Measurements from ENCODE around the gene SIX4.

The SIX4 gene

GRCh38 chr14:60695327-60695726, 28.8 kb downstream of the SIX4 start:
- Histone ChIP-seq H3K27ac (replicated peaks; ENCODE audit: low read length) (no peak overlapping the region), H2BK5ac (ENCODE audit: low read length) (no peak overlapping the region), H3K4ac (ENCODE audit: low read length) (no peak overlapping the region), H3K9me3 (replicated peaks in 1 of 2; ENCODE audit: control insufficient read depth in 2 of 2, insufficient read depth in 1 of 2, low read depth in 1 of 2, low read length in 2 of 2) (no peaks in the 10 kb centered on the region), H3K4me3 (ENCODE audit: low read length in 2 of 2) (no peak overlapping the region), H2AFZ (ENCODE audit: low read length) (no peak overlapping the region), H3K27me3 (ENCODE audit: control insufficient read depth in 3 of 3, insufficient read depth in 3 of 3, low read depth in 1 of 3, low read length in 3 of 3) (no peaks in the 10 kb centered on the region), H4K8ac (ENCODE audit: low read depth, low read length) (no peak overlapping the region), H3K14ac (ENCODE audit: low read length) (no peak overlapping the region), H3K36me3 (replicated peaks in 1 of 2; ENCODE audit: control insufficient read depth in 2 of 2, insufficient read depth in 2 of 2, low read length in 2 of 2) (no peaks in the 10 kb centered on the region), H4K91ac (ENCODE audit: low read depth, low read length, poor library complexity) (no peak overlapping the region), H3K4me2 (ENCODE audit: insufficient read depth, low read length, poor library complexity, severe bottlenecking) (no peak overlapping the region), H2BK12ac (ENCODE audit: low read length) (no peak overlapping the region), H3K4me1 (ENCODE audit: control insufficient read depth in 2 of 2, insufficient read depth in 1 of 2, low read depth in 1 of 2, low read length in 2 of 2) (no peaks in the 10 kb centered on the region), H3K9ac (ENCODE audit: low read depth, low read length, poor library complexity) (no peak overlapping the region), H3K23ac (ENCODE audit: low read depth, low read length, poor library complexity) (no peak overlapping the region), H2BK120ac (ENCODE audit: low read depth, low read length) (no peak overlapping the region), H3K79me1 (ENCODE audit: low read depth, low read length) (no peaks in the 10 kb centered on the region), H3K18ac (ENCODE audit: low read length) (no peak overlapping the region), H2AK5ac (ENCODE audit: low read depth, low read length) (no peak overlapping the region), H2BK15ac (ENCODE audit: low read length) (no peak overlapping the region)
- no peak for DNase-seq (ENCODE audit: low spot score)
- no CpG with 5 or more reads among the region's 4 CpGs for WGBS, 2 donors (ENCODE audit: extremely low coverage in 2 of 2, insufficient read length in 2 of 2, insufficient replicate concordance in 1 of 2)

DNA sequence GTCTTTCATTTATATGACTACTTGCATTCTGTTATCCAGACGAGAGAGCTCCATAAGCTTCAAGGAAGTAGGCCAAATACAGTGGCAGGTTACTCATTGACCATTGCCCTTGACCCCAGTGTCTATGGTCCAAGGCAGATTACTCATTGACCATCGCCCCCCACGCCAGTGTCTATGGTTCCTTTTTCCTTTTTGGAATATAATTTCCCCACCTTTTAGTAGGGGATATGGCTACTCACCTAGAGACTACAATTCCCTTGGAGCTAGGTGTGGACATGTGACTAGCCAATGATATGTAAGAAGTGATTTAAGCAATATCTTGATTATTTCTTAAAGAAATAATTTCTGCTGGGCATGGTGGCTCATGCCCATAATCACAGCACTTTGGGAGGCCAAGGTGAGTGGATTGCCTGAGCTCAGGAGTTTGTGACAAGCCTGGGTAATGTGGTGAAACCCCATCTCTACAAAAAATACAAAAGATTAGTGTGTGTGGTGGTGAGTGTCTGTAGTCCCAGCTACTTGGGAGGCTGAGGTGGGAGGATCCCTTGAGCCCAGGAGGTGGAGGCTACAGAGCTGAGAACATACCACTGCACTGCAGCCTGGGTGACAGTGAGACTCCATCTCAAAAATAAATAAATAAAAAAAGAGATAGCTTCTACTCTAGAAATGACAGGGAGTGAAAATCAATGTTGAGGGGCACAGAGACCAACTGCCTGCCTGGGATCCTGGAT, 32.6 kb downstream of the SIX4 start:
- Histone ChIP-seq H3K23ac (ENCODE audit: low read depth, low read length, poor library complexity) (no peak overlapping the region), H2AFZ (ENCODE audit: low read length) (no peak overlapping the region), H3K9me3 (replicated peaks in 1 of 2; ENCODE audit: control insufficient read depth in 2 of 2, insufficient read depth in 1 of 2, low read depth in 1 of 2, low read length in 2 of 2) (no peaks in the 10 kb centered on the region), H4K91ac (ENCODE audit: low read depth, low read length, poor library complexity) (no peak overlapping the region), H3K4me2 (ENCODE audit: insufficient read depth, low read length, poor library complexity, severe bottlenecking) (no peak overlapping the region), H3K27me3 (ENCODE audit: control insufficient read depth in 3 of 3, insufficient read depth in 3 of 3, low read depth in 1 of 3, low read length in 3 of 3) (no peaks in the 10 kb centered on the region), H3K27ac (replicated peaks; ENCODE audit: low read length) (no peak overlapping the region), H3K14ac (ENCODE audit: low read length) (no peak overlapping the region), H3K9ac (ENCODE audit: low read depth, low read length, poor library complexity) (no peak overlapping the region), H2BK12ac (ENCODE audit: low read length) (no peak overlapping the region), H3K4me1 (ENCODE audit: control insufficient read depth in 2 of 2, insufficient read depth in 1 of 2, low read depth in 1 of 2, low read length in 2 of 2) (no peaks in the 10 kb centered on the region), H3K4ac (ENCODE audit: low read length) (no peak overlapping the region), H2BK5ac (ENCODE audit: low read length) (no peak overlapping the region), H2BK15ac (ENCODE audit: low read length) (no peak overlapping the region), H3K4me3 (ENCODE audit: low read length in 2 of 2) (no peak overlapping the region), H4K8ac (ENCODE audit: low read depth, low read length) (no peak overlapping the region), H2BK120ac (ENCODE audit: low read depth, low read length) (no peak overlapping the region), H3K79me1 (ENCODE audit: low read depth, low read length) (no peaks in the 10 kb centered on the region), H3K18ac (ENCODE audit: low read length) (no peak overlapping the region), H3K36me3 (replicated peaks in 1 of 2; ENCODE audit: control insufficient read depth in 2 of 2, insufficient read depth in 2 of 2, low read length in 2 of 2) (no peaks in the 10 kb centered on the region), H2AK5ac (ENCODE audit: low read depth, low read length) (no peak overlapping the region)
- DNase-seq (ENCODE audit: low spot score), result no peak
- WGBS, 2 donors (ENCODE audit: extremely low coverage in 2 of 2, insufficient read length in 2 of 2, insufficient replicate concordance in 1 of 2), result no CpG with 5 or more reads among the region's 3 CpGs

GRCh38 chr14:60686865-60687264, 37.3 kb downstream of the SIX4 start:
- Histone ChIP-seq H2BK120ac (ENCODE audit: low read depth, low read length) (no peak overlapping the region), H3K9ac (ENCODE audit: low read depth, low read length, poor library complexity) (no peak overlapping the region), H2AFZ (ENCODE audit: low read length) (no peak overlapping the region), H3K18ac (ENCODE audit: low read length) (no peak overlapping the region), H3K27me3 (ENCODE audit: control insufficient read depth in 3 of 3, insufficient read depth in 3 of 3, low read depth in 1 of 3, low read length in 3 of 3) (no peaks in the 10 kb centered on the region), H3K79me1 (ENCODE audit: low read depth, low read length) (no peaks in the 10 kb centered on the region), H2BK12ac (ENCODE audit: low read length) (no peak overlapping the region), H3K4me1 (ENCODE audit: control insufficient read depth in 2 of 2, insufficient read depth in 1 of 2, low read depth in 1 of 2, low read length in 2 of 2) (no peaks in the 10 kb centered on the region), H4K8ac (ENCODE audit: low read depth, low read length) (no peak overlapping the region), H3K4me3 (ENCODE audit: low read length in 2 of 2) (no peak overlapping the region), H3K23ac (ENCODE audit: low read depth, low read length, poor library complexity) (no peak overlapping the region), H4K91ac (ENCODE audit: low read depth, low read length, poor library complexity) (no peak overlapping the region), H2AK5ac (ENCODE audit: low read depth, low read length) (no peak overlapping the region), H3K4ac (ENCODE audit: low read length) (no peak overlapping the region), H2BK5ac (ENCODE audit: low read length) (no peak overlapping the region), H3K36me3 (replicated peaks in 1 of 2; ENCODE audit: control insufficient read depth in 2 of 2, insufficient read depth in 2 of 2, low read length in 2 of 2) (no peaks in the 10 kb centered on the region), H3K14ac (ENCODE audit: low read length) (no peak overlapping the region), H3K9me3 (replicated peaks in 1 of 2; ENCODE audit: control insufficient read depth in 2 of 2, insufficient read depth in 1 of 2, low read depth in 1 of 2, low read length in 2 of 2) (no peaks in the 10 kb centered on the region), H2BK15ac (ENCODE audit: low read length) (no peak overlapping the region), H3K27ac (replicated peaks; ENCODE audit: low read length) (no peak overlapping the region), H3K4me2 (ENCODE audit: insufficient read depth, low read length, poor library complexity, severe bottlenecking) (no peak overlapping the region)
- DNase-seq (ENCODE audit: low spot score), result no peak

DNA sequence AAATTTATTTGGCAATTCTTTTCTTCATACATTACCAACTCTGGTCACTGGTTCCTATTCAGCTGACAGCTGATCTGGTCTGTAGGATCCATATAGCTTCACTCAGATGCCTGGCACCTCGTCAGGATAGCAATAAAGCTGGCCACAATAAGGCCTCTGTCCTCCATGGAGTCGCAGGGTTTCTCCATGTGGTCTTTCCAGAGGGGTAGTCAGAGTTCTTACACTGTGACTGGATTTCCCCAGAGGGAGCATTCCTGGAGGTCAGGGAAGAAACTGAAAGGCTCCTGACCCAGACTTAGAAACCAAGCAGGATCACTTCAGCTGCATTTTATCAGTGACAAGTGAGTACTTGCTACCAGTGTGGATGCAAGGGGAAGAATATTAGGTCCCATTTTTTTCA, 39.9 kb downstream of the SIX4 start:
- H3K9ac ChIP-seq (ENCODE audit: low read depth, low read length, poor library complexity), result no peak overlapping the region
- no peaks in the 10 kb centered on the region for H3K36me3 ChIP-seq (replicated peaks in 1 of 2; ENCODE audit: control insufficient read depth in 2 of 2, insufficient read depth in 2 of 2, low read length in 2 of 2)
- peaks cover 0 to 3% of the 10 kb centered on the region in 2 donors for H3K4me1 ChIP-seq (ENCODE audit: control insufficient read depth in 2 of 2, insufficient read depth in 1 of 2, low read depth in 1 of 2, low read length in 2 of 2)
- H3K4ac ChIP-seq (ENCODE audit: low read length), result no peak overlapping the region
- H3K18ac ChIP-seq (ENCODE audit: low read length), result no peak overlapping the region
- no peak overlapping the region for H4K8ac ChIP-seq (ENCODE audit: low read depth, low read length)
- H2BK15ac ChIP-seq (ENCODE audit: low read length), result no peak overlapping the region
- H2BK5ac ChIP-seq (ENCODE audit: low read length), result no peak overlapping the region
- no peaks in the 10 kb centered on the region for H3K79me1 ChIP-seq (ENCODE audit: low read depth, low read length)
- no CpG with 5 or more reads among the region's 2 CpGs for WGBS, 2 donors (ENCODE audit: extremely low coverage in 2 of 2, insufficient read length in 2 of 2, insufficient replicate concordance in 1 of 2)
- no peak overlapping the region for H3K4me2 ChIP-seq (ENCODE audit: insufficient read depth, low read length, poor library complexity, severe bottlenecking)
- H2AFZ ChIP-seq (ENCODE audit: low read length), result no peak overlapping the region
- no peak overlapping the region for H2BK120ac ChIP-seq (ENCODE audit: low read depth, low read length)
- H4K91ac ChIP-seq (ENCODE audit: low read depth, low read length, poor library complexity), result no peak overlapping the region
- no peak overlapping the region for H2AK5ac ChIP-seq (ENCODE audit: low read depth, low read length)
- no peak overlapping the region for H3K27ac ChIP-seq (replicated peaks; ENCODE audit: low read length)
- H3K23ac ChIP-seq (ENCODE audit: low read depth, low read length, poor library complexity), result no peak overlapping the region
- no peaks in the 10 kb centered on the region for H3K9me3 ChIP-seq (replicated peaks in 1 of 2; ENCODE audit: control insufficient read depth in 2 of 2, insufficient read depth in 1 of 2, low read depth in 1 of 2, low read length in 2 of 2)
- H2BK12ac ChIP-seq (ENCODE audit: low read length), result no peak overlapping the region
- H3K4me3 ChIP-seq (ENCODE audit: low read length in 2 of 2), result no peak overlapping the region
- no peak for DNase-seq (ENCODE audit: low spot score)
- H3K14ac ChIP-seq (ENCODE audit: low read length), result no peak overlapping the region
- H3K27me3 ChIP-seq (ENCODE audit: control insufficient read depth in 3 of 3, insufficient read depth in 3 of 3, low read depth in 1 of 3, low read length in 3 of 3), result no peaks in the 10 kb centered on the region
